ENCODE measurements around the gene ANOS1.

DNA sequence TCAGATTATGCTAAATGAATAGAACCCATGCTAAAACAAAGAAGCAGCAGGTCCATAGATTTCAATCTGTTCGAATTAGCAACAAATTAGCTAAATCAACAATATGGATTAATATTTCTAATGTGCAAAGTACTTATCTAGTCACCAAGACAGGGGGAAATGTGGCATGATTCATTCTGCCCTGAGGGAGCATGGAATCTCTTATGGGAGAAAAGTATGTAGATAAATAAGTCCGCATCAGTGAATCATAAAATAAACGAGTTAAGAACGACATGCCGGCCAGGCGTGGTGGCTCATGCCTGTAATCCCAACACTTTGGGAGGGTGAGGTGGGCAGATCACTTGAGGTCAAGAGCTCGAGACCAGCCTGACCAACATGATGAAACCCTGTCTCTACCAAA lies 102.1 kb downstream of the ANOS1 start:
- no peak for TF ChIP-seq YY1 (IDR thresholded peaks at IDR 0.05; ENCODE audit: low read depth)
- TF ChIP-seq, protein P1, sequence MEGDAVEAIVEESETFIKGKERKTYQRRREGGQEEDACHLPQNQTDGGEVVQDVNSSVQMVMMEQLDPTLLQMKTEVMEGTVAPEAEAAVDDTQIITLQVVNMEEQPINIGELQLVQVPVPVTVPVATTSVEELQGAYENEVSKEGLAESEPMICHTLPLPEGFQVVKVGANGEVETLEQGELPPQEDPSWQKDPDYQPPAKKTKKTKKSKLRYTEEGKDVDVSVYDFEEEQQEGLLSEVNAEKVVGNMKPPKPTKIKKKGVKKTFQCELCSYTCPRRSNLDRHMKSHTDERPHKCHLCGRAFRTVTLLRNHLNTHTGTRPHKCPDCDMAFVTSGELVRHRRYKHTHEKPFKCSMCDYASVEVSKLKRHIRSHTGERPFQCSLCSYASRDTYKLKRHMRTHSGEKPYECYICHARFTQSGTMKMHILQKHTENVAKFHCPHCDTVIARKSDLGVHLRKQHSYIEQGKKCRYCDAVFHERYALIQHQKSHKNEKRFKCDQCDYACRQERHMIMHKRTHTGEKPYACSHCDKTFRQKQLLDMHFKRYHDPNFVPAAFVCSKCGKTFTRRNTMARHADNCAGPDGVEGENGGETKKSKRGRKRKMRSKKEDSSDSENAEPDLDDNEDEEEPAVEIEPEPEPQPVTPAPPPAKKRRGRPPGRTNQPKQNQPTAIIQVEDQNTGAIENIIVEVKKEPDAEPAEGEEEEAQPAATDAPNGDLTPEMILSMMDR (IDR thresholded peaks at IDR 0.05) = no peak
